GM18909 (cell line): ENCODE measurements around the gene CCND1.

Experiments
- ATAC-seq: cut with Tn5 transposase; IDR thresholded peaks from one replicate; pipeline ENCODE4 v1.9.1; 2021; ENCODE audit warnings: mild to moderate bottlenecking; ENCODE audit not compliant: unreplicated experiment, poor library complexity

Gene CCND1

GRCh38 chr11:69640995-69641581 is at the start of gene CCND1:
CCND1 (plus strand) TSS chr11:69641156; CDS start chr11:69641314, 158 bp downstream.
- no peak for ATAC-seq

- ATAC-seq, result no peak
Measured at GRCh38 chr11:69592986-69593650, 47.8 kb upstream of the CCND1 start.

GRCh38 chr11:69593851-69594250 is 47.1 kb upstream of the CCND1 start:
- no peak for ATAC-seq

- ATAC-seq, result no peak
Measured at GRCh38 chr11:69594481-69594880, 46.5 kb upstream of the CCND1 start.

GRCh38 chr11:69595805-69596665 is 44.9 kb upstream of the CCND1 start:
- no peak for ATAC-seq

- ATAC-seq, result no peak
Measured at GRCh38 chr11:69598147-69598546, 42.8 kb upstream of the CCND1 start.

- no peak for ATAC-seq
Measured at GRCh38 chr11:69599502-69599901, 41.5 kb upstream of the CCND1 start.

GRCh38 chr11:69600001-69600400 is 41.0 kb upstream of the CCND1 start:
- no peak for ATAC-seq

GRCh38 chr11:69601011-69601975 is 39.7 kb upstream of the CCND1 start:
- no peak for ATAC-seq

GRCh38 chr11:69603111-69603836 is 37.7 kb upstream of the CCND1 start:
- no peak for ATAC-seq

- ATAC-seq, result no peak
Measured at GRCh38 chr11:69604055-69604454, 36.9 kb upstream of the CCND1 start.

- ATAC-seq, result no peak
Measured at GRCh38 chr11:69605737-69606526, 35.0 kb upstream of the CCND1 start.

GRCh38 chr11:69609351-69609750 is 31.6 kb upstream of the CCND1 start:
- no peak for ATAC-seq

- no peak for ATAC-seq
Measured at GRCh38 chr11:69611548-69612526, 29.1 kb upstream of the CCND1 start.

GRCh38 chr11:69613594-69613993 is 27.4 kb upstream of the CCND1 start:
- ATAC-seq, result no peak

- no peak for ATAC-seq
Measured at GRCh38 chr11:69614085-69614484, 26.9 kb upstream of the CCND1 start.

GRCh38 chr11:69615545-69616278 is 25.2 kb upstream of the CCND1 start:
- ATAC-seq, result no peak
